Stimulated activated CD4-positive, alpha-beta T cell treated with anti-CD3 and anti-CD28 coated beads, Interleukin-12 subunit alpha, Interleukin-12 subunit beta, amount 100 ng/mL, for 24 hours (primary cell): ENCODE data around the gene COL18A1.

Experiments
- DNase-seq, 2 experiments: peaks; one replicate each; pipeline ENCODE4 v3.0.0-alpha.2; 2020; ENCODE audit warnings: low read depth in 2 of 2

Gene COL18A1

DNA sequence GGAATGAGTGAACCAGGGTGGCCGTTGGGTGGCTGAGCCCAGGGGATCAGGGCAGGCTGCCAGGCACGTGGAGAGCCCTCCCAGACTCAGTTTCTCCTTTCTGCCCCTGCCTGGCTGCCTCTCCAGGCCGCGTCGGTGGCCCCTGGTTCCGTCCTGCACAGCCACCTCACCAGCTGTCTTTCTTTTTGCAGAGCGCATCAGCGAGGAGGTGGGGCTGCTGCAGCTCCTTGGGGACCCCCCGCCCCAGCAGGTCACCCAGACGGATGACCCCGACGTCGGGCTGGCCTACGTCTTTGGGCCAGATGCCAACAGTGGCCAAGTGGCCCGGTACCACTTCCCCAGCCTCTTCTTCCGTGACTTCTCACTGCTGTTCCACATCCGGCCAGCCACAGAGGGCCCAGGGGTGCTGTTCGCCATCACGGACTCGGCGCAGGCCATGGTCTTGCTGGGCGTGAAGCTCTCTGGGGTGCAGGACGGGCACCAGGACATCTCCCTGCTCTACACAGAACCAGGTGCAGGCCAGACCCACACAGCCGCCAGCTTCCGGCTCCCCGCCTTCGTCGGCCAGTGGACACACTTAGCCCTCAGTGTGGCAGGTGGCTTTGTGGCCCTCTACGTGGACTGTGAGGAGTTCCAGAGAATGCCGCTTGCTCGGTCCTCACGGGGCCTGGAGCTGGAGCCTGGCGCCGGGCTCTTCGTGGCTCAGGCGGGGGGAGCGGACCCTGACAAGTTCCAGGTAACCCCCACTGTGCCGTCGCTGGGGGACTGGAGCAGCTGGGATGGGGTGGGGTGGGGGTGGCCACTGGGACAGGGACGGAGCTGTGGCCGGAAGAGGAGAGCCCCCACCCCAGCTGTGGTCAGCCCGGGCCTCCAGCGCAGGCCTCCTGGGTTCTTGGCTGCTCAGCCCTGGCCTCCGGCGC lies 63.3 kb downstream of the COL18A1 start:
- DNase-seq: no peak

DNA sequence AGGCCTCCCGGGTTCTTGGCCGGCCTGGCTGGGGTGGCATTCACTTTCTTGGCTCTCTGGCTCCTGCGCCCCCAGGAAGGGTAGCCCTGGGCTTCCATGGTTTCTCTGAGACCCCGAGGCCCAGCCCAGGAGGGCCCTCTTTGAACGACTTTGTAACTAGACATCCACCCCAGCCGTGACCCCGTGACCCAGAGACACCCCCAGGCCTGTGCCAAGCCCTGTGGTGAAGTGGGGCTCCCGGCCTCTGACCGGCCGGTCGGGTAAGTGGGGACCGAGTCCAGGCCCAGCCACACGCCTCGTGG lies 64.0 kb downstream of the COL18A1 start:
- no peak for DNase-seq

DNA sequence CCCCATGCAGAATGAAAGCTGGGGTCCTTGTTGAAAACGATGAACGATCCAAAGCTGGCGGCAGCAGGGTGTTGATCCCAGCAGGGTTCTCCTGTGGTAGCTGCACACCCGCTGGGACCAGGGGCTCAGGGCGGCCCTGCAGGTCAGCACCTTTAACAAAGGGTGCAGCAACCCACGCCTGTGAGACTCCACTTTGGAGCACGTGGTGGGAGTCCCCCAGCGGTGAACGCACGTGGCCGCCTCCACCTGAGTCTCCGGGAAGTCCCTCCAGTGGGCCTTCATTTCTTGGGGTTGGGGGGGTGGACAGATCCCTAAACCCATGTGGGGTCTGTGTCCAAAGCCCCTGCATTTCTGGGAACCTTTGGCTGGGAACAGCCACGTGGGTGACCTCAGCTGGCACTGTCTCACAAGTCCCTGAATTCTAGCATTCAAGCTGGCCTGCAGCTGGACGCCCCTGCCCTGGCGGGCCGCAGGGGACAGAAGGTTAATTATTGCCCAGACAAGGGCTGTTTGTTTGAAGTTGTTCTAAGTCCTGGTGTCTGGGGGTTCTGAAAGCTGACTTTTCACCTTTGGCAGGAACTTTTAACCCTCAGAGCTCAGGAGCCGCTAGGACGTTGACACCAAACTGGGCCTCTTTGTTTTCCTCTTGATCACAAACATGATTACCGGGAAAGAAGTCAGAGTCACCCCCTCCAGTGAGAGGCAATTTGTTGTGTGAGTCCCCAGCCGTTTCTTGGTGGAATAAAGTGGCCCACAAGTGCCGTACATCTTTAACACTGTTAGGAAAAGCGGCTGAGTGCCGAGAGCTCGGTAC lies 64.5 kb downstream of the COL18A1 start:
- DNase-seq: no peak

DNA sequence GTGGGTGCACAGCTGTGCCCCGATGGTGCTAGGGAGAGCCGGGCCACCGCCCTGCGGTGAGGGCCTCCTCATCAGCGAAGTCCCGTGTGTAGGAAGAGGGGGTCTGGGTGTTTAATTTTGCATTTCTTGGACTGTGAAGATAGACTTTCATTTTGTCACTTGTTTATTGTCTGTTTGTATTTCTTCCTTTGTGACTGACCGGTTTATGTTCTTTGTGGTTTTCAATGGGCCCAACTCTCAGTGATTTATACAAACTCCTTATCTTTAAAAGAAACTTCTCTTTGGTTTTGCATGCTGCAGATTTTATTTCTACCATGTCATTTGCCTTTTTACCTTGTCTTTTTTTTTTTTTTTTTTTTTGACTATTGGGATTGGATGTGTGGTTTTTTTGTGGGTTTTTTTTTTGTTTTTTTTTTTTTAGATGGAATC lies 65.1 kb downstream of the COL18A1 start:
- DNase-seq: no peak

DNA sequence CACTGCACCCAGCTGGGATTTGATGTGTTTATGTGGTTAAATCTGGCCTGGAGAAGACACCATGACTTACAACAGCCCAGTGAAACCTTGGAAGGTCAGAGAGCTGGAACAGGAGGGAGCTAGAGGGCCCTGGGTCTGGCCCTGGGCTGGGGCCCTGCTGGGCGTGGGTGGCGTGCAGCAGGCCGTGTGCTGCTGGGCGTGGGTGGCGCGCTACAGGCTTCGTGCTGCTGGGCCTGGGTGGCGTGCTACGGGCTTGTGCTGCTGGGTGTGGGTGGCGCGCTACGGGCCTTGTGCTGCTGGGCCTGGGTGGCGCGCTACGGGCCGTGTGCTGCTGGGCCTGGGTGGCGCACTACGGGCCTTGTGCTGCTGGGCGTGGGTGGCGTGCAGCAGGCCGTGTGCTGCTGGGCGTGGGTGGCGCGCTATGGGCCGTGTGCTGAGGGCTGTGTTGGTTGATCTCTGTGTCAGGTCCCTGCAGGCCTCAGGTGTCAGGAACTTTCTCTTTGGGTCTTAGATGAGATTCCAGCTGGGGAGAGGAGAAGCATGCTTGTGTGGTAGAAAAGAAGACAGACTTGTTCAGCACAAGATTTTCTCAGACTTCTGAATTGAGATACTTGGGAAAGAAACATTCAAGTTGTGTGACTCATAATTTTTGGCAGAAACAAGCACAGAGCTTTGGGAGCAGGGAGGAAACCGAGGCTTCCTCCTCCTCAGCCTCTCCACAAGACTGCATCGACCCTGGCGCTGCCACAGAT lies 66.0 kb downstream of the COL18A1 start:
- DNase-seq: peak in 1 of 2 experiments; percentile 17

DNA sequence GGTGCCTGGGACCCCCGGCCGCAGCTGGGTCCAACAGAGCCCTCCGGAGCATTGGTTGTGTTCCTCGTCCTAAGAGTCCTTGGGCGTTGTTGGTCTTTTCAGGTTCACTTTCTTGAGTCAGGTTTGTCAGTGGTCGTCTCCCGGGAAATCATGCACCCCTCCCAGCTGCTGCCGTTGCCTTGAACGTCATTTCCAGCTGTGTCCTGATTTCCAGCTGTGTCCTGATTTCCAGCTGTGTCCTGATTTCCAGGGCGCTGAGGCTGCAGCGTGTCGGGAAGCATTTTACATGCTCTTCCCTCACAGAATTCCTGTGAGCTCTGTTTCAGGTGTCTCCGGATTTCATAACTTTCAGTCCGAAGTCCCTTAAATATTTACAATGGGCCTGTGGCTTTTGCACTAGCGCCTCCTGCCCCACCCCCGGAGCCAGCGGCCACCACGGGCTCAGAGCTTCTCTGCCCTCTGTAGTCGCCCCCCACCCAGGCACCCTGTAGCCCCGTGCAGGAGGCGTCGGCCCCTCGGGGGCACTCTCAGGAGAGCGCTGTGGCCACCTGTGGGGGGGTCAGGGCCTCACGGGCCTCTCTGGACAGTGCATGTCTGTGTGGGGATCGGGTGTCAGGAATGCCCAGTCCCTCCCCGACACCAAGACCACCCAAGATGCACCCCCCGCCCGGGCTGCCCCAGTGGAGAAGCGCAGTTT lies 66.7 kb downstream of the COL18A1 start:
- DNase-seq: no peak

DNA sequence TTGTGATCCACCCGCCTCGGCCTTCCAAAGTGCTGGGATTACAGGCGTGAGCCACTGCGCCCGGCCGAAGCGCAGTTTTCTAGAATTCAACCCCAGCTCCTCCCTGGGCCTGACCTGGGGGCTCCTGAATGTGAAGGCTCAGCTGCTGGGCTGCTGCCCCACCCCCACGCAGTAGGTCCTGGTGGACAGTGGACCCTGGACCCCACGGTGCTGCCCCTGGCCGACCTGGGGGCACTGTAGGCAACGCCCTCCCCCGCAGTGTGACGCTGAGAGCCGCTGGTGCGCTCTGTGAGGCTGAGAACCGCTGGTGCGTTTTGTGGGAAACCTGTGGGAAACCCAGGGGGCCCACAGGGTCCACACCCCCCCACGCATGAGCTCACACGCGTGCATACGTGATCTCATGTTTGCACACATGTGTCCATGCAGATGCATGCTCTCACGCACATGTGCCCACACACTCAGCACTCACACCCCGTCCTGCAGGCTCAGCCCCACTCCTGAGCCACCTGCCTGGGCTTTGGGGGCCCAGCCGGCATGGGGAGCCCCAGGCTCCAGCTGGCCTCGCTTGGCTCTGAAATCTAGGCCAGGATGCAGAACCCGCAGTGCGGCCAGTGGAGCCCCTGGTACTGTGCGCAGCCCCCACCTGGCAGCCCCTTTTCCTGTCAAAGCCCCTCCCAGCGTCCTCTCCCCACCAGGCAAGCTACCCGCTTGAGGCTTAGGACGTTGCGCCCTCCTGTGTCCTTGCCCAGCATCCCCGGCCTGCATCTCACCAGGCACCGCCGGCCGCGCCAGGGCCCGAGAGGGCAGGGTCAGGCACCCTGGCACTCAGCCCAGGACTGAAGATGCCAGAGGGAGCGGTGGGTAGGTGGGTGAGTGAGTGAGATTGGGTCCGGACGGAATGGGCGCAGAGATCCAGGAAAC lies 67.7 kb downstream of the COL18A1 start:
- no peak for DNase-seq

DNA sequence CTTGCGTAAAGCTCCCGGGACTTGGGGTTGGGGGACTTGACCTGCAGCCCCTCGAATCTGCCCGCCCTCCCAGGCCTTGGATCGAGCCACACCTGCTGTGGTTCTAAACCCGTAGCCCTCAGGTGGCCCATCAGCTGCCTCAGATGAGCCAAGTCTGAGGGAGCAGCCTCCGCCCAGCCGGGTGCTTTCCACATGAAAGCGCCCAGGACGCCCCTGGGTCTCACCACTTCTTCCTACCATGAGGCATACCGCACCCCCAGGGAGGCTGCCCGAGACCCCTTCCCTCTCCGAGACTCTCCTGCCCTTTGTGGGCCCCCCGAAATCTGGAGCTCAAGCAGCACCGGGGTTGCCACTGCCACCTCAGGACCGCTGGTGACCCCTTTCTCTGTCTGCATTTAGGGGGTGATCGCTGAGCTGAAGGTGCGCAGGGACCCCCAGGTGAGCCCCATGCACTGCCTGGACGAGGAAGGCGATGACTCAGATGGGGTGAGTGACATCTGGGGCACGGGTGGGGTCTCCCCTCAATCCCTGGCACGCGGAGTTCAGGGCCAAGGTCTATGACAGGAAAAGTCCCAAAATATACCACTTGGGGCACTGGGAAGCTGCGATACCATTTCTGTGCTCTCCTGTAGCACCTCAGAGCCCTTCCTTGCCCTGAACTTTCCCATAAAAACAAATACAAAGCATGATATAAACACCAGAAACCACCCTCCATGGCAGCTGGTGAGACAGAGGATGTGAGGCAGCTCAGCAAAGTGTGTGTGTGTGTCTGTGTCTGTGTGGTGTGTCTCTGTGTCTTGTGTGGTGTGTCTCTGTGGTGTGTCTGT lies 68.7 kb downstream of the COL18A1 start:
- no peak for DNase-seq

DNA sequence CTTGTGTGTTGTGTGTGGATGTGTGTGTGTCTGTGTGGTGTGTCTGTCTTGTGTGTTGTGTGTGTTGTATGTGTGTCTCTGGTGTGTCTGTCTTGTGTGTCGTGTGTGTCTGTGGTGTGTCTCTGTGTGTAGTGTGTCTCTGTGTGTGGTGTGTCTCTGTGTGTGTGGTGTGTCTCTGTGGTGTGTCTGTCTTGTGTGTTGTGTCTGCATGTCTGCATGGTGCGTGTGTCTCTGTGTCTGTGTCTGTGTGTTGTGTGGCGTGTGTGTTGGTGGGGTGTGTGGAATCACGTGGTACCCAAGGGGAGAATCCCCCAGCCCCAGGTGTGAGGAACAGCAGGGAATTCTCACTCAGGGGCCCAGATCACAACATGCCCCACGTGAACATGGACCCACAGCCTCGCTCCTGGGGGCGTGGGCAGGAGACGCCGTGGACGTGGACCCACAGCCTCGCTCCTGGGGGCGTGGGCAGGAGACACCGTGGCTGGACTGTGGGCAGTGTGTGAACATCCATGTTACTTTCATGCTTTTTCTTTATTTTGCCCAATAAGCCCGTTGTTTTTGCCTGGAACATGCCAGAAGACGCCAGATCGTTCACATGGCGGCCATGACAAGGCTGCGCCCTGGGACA lies 69.5 kb downstream of the COL18A1 start:
- DNase-seq: no peak

DNA sequence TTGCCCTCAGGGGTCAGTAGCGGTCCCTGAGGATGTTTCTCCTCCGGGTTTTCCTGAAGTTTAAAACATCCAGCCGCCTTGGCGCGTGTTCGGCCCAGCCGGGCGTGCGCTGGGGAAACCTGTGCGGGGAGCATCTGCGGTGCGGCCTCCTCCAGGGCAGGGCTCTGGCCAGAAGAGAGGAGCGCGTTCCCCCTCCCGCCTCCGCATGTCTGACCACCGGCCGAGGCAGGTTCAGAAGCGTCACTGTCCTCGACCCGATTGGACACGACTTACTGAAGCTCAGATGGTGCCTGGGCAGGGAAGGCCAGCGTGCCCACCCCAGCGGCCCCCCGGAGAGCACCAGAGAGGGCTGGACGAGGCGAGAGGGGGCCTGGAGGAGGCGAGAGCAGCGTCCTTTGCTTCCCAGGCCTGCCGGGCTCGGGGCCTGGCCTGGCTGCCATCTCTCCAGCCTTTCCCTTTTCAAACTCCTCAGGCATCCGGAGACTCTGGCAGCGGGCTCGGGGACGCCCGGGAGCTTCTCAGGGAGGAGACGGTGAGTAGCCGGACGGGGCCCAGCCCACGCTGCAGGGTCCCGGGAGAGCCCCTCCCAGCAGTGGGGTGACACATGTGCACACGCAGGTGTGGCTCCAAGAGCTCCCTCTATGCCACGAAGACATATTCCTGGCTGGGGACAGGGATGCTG lies 70.2 kb downstream of the COL18A1 start:
- no peak for DNase-seq

DNA sequence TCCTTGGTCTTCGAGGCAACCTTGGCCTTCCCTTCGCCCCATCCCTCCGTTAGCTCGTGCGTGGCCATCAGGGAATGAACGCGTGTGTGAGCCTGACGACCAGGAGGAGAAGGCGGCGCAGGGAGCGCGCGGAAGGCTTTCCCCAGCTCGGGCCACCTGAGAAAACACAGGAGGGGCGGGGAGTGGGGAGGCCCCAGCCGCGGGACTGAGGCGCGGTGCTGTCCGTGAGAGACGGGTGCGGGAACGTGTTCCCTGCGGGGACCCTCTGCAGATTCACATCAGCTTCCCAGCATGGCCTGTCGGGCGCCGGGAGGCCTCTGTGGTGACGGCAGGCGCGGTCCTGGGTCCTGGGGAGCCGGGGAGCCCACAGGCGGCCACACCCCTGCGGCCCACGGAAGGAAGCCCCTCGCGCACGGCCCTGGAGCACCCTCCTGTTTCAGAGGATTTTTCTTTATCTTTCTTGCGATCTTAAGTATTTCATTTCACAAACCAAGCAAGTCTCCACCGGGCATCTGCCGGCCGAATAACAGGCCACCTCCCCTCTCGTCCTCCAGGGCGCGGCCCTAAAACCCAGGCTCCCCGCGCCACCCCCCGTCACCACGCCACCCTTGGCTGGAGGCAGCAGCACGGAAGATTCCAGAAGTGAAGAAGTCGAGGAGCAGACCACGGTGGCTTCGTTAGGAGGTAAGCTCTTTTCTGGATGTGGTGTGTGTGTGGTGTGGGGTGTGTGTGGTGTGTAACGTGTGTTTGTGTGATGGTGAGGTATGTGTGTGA lies 71.0 kb downstream of the COL18A1 start:
- no peak for DNase-seq

DNA sequence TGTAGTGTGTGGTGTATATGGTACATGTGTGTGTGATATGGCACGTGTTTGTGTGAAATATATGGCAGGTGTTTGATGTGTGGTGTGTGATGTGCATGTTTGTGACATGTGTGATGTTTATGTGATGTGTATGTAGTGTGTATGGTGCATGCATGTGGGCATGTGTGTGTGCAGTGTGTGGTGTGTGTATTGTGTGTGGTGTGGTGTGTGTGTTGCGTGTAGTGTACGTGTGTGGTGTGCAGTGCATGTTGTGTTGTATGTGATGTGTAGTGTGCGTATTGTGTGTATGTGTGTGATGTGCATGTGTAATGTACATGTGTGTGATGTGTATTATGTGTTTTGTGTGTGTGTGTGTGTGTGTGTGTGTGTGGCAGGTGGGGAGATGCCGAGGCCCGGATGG lies 71.6 kb downstream of the COL18A1 start:
- no peak for DNase-seq

DNA sequence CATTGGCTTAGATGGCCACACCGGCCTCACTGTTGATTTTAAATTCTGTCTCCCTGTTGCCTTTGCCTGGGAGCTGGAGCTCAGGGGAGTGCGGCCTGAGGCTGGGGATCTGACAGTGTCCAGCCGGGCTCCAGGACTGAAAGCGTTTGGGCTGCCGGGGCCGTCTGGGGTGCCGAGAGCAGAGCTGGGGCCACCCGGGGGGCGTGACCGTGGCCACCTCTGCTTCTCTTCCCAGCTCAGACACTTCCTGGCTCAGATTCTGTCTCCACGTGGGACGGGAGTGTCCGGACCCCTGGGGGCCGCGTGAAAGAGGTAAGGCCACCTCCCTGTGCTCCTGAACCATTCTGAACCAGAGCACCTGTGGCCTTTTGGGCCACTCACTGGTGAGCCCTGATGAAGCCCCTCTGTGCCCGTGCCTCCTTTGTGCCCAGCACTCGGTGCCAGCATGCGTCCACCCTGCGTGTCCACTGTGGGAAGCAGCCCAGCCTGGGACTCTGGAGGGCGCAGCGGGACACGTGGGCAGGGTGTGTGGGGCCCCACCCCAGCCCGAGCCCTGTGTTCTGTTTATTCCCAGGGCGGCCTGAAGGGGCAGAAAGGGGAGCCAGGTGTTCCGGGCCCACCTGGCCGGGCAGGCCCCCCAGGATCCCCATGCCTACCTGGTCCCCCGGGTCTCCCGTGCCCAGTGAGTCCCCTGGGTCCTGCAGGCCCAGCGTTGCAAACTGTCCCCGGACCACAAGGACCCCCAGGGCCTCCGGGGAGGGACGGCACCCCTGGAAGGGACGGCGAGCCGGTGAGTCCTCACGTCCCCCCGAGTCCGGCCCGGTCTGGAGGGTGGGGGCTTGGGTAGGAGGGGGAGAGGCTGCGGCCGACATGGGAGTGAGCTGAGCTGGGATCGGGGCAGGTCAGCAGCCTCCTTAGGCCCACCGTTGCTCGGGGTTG lies 72.5 kb downstream of the COL18A1 start:
- no peak for DNase-seq

DNA sequence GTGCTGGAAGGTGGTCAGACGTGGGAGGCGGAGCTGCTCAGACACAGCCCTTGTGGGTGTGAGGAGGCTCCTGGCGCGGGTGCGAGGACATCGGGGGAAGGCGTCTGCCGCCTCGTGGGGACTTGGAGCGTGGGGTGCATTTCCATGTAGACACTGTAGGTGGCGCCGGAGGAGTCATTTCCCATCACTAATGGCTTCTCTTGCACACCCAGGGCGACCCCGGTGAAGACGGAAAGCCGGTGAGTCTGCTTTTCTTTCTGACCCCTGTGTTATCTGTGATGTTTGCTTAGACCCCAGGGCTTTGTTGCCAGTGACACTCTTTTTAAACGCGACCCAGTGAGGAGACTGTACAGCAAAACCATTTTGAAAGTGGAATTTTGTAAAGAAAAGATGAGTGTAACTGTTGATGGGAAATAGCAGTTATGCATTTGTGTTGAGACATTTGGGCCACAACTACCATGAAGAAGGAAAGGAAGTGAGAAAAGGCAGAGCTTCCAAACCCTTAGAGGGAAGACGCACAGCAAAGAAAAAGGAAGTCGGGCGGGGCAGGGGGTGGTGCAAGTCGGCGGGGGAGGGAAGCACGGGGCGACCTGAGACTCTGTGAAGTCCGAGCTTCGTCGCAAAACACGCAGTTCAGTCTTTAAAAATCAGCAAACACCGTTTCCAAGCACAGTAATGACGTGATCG lies 73.3 kb downstream of the COL18A1 start:
- DNase-seq: peak; percentile 68 to 75

DNA sequence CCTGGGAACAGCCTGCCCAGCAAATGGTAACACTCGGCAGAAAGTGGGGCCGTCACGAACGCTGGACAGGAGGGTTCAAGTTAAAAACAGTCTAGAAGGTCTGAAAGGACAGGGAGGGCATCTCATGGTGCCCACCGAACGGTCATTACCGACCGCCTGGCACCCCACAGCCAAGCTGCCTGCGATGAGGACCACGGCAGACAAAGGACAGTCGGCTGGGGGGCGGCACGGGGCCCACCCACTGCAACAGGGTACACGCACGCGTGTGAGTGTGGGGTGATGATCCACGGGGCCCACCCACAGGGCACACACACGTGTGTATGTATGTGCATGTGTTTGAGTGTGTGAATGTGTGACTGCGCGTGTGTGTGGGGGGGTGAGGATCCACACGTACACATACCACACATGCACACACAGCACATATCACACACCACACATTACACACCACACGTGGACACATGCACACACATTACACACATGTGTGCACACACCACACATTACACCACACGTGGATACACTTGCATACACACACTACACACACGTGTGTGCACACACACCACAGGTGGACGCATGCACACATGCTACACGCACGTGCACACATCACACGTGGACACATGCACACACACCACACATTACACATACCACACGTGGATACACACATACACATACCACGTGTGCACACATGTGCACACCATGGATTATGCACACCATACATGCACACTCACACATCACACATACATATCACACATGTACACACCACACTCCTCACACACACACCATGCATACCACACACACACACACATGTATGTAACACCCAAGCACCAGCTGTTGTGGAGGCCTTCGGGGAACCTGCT lies 74.1 kb downstream of the COL18A1 start:
- no peak for DNase-seq
